Esophagus muscularis mucosa (tissue), 4 donors: ENCODE measurements around the gene RSPH10B2.
"Not testable (repeated sequence)": the region's sequence is repeated elsewhere in the genome, so short reads cannot be mapped to it uniquely, and the experiment has no call there.

Source experiments
- CTCF ChIP-seq, 3 experiments: fragments of 200-600 bp in 2 of 3; fragments of 450-650 bp in 1 of 3; sonication (generic) in 2 of 3; IDR thresholded peaks; one replicate each; pipeline ENCODE4 v1.5.1; 2017 to 2019; ENCODE audit warnings: antibody characterized with exemption in 3 of 3, mild to moderate bottlenecking in 2 of 3, moderate library complexity in 1 of 3
- EP300 ChIP-seq: sonication (generic); formaldehyde crosslinking; IDR thresholded peaks from one replicate; pipeline ENCODE4 v1.6.1; 2017; ENCODE audit warnings: antibody characterized with exemption
- POLR2A ChIP-seq: fragments of 450-650 bp; IDR thresholded peaks from one replicate; pipeline ENCODE4 v1.6.1; 2017; ENCODE audit warnings: antibody characterized with exemption, moderate library complexity, mild to moderate bottlenecking, low read depth
- POLR2AphosphoS5 ChIP-seq, 2 donors: sonication (generic); formaldehyde crosslinking; IDR thresholded peaks; one replicate each; pipeline ENCODE4 v1.6.1; 2017; ENCODE audit warnings: antibody characterized with exemption in 2 of 2

GRCh38 chr7:6792113-6792872, 38.4 kb downstream of the RSPH10B2 start:
- not testable (repeated sequence) for TF ChIP-seq POLR2A; CTCF (IDR thresholded peaks at IDR 0.05); EP300; POLR2AphosphoS5 (IDR thresholded peaks at IDR 0.05)
